Endothelial cell of umbilical vein (primary cell): ENCODE results near the gene KCNC1. TPM values are rescaled to one million over a fixed set of nuclear protein-coding genes. Genes with fewer than 3 reads are reported as not detected.

ENCODE experiments used
- BruUV-seq: library from RNA; stranded (reverse); fragments of 400-500 nt; replicated peaks from 2 replicates; lab custom pipeline; 2021; lab: Mats Ljungman, UMichigan
- CTCF ChIA-PET: fragments of 300-600, 350-600 bp; sonication (Branson Sonifier 250); formaldehyde crosslinking; loops from one replicate; lab custom pipeline; 2021; ENCODE audit warnings: antibody characterized with exemption, inconsistent platforms; lab: Charles Lee
- POLR2A ChIA-PET: fragments of 300-600, 350-600 bp; sonication (Branson Sonifier 250); formaldehyde crosslinking; loops from one replicate; lab custom pipeline; 2021; ENCODE audit warnings: antibody characterized with exemption, inconsistent platforms; lab: Charles Lee
- DNase-seq: peaks from one replicate; pipeline ENCODE4 v3.0.0-alpha.2; 2011; ENCODE audit warnings: low read depth, low spot score
- FAIRE-seq: peaks from 2 replicates; lab custom pipeline; 2011; peaks lifted over from hg19 to GRCh38; lab: Jason Lieb, UNC
- H2AFZ ChIP-seq: 2 replicates; pipeline ENCODE4 v1.6.0; 2012; ENCODE audit warnings: low read depth, low read length, control low read depth, inconsistent platforms
- H3K27ac ChIP-seq: 2 replicates; pipeline ENCODE4 v1.5.1; 2011; ENCODE audit warnings: low read depth, mild to moderate bottlenecking, control low read depth, low read length, moderate library complexity; ENCODE audit not compliant: insufficient read depth
- H3K27me3 ChIP-seq, 2 experiments: 2 replicates each; pipeline versions ENCODE4 v1.6.0 to v1.6.1; 2011; ENCODE audit warnings: low read length in 2 of 2, mixed read lengths in 1 of 2; ENCODE audit not compliant: control insufficient read depth in 2 of 2, insufficient read depth in 2 of 2
- H3K36me3 ChIP-seq, 2 experiments: 2 replicates in 1 of 2; 3 replicates in 1 of 2; pipeline ENCODE4 v1.5.1; 2011; ENCODE audit warnings: low read length in 2 of 2, mild to moderate bottlenecking in 1 of 2, moderate library complexity in 1 of 2; ENCODE audit not compliant: control insufficient read depth in 2 of 2, insufficient read depth in 2 of 2; ENCODE audit errors: extremely low read depth in 1 of 2
- H3K4me1 ChIP-seq: 3 replicates; pipeline ENCODE4 v1.5.1; 2011; ENCODE audit warnings: mild to moderate bottlenecking, low read length; ENCODE audit not compliant: control insufficient read depth, insufficient read depth; ENCODE audit errors: extremely low read depth
- H3K4me2 ChIP-seq: 2 replicates; pipeline ENCODE4 v1.6.1; 2011; ENCODE audit warnings: low read length, control low read depth, mixed read lengths; ENCODE audit not compliant: insufficient read depth
- H3K4me3 ChIP-seq, 3 experiments: fragments of 200-600 bp in 1 of 3; sonication (generic), shearing (Covaris generic) in 1 of 3; replicated peaks in 1 of 3; 2 replicates each; pipeline ENCODE4 v1.5.1; 2011 to 2016; ENCODE audit warnings: control low read depth in 3 of 3, low read length in 3 of 3, mild to moderate bottlenecking in 2 of 3, inconsistent platforms in 1 of 3, low read depth in 1 of 3, moderate library complexity in 1 of 3; ENCODE audit not compliant: insufficient read depth in 1 of 3
- H3K79me2 ChIP-seq: 2 replicates; pipeline ENCODE4 v1.6.0; 2012; ENCODE audit warnings: low read length, inconsistent platforms; ENCODE audit not compliant: control insufficient read depth, insufficient read depth
- H3K9ac ChIP-seq: replicated peaks from 2 replicates; pipeline ENCODE3; 2011; ENCODE audit warnings: low read length, control low read depth; ENCODE audit not compliant: insufficient read depth; ENCODE audit errors: extremely low read depth
- H3K9me1 ChIP-seq: replicated peaks from 3 replicates; pipeline ENCODE4 v1.6.0; 2011; ENCODE audit warnings: mild to moderate bottlenecking, low read length; ENCODE audit not compliant: control insufficient read depth, insufficient read depth; ENCODE audit errors: extremely low read depth
- H3K9me3 ChIP-seq: replicated peaks from 2 replicates; pipeline ENCODE4 v1.5.1; 2012; ENCODE audit warnings: low read length, inconsistent platforms; ENCODE audit not compliant: control insufficient read depth, insufficient read depth
- H4K20me1 ChIP-seq: replicated peaks from 2 replicates; pipeline ENCODE3; 2011; ENCODE audit warnings: mild to moderate bottlenecking, low read length; ENCODE audit not compliant: control insufficient read depth, insufficient read depth; ENCODE audit errors: extremely low read depth
- CTCF ChIP-seq, 2 donors: IDR thresholded peaks; 1 replicate in 1 of 2; 2 replicates in 1 of 2; pipeline ENCODE4 v1.5.1; 2011; ENCODE audit warnings: low read length in 2 of 2, mild to moderate bottlenecking in 2 of 2, moderate library complexity in 2 of 2, control low read depth in 1 of 2, inconsistent platforms in 1 of 2, low read depth in 1 of 2; ENCODE audit not compliant: insufficient read depth in 1 of 2; ENCODE audit errors: extremely low read depth in 1 of 2
- EZH2 ChIP-seq: IDR thresholded peaks from 2 replicates; pipeline ENCODE4 v1.6.1; 2012; ENCODE audit warnings: borderline replicate concordance, low read depth, mild to moderate bottlenecking, moderate library complexity, low read length, inconsistent platforms; ENCODE audit not compliant: severe bottlenecking
- FOS ChIP-seq: IDR thresholded peaks from 2 replicates; pipeline ENCODE4 v1.6.1; 2011; ENCODE audit warnings: mild to moderate bottlenecking, low read length, moderate library complexity, borderline replicate concordance; ENCODE audit not compliant: insufficient read depth
- GATA2 ChIP-seq: IDR thresholded peaks from 2 replicates; pipeline ENCODE4 v1.7.0; 2011; ENCODE audit warnings: low read depth, mild to moderate bottlenecking, moderate library complexity, mixed read lengths, low read length; ENCODE audit not compliant: insufficient read length, insufficient read depth
- JUN ChIP-seq: IDR thresholded peaks from 2 replicates; pipeline ENCODE4 v1.6.1; 2011; ENCODE audit warnings: borderline replicate concordance, low read depth; ENCODE audit not compliant: insufficient read length, insufficient read depth
- MYC ChIP-seq: IDR thresholded peaks from one replicate; pipeline ENCODE4 v1.6.1; 2011; ENCODE audit warnings: mild to moderate bottlenecking, low read depth, low read length
- POLR2A ChIP-seq: IDR thresholded peaks from 2 replicates; pipeline ENCODE4 v1.6.1; 2012; ENCODE audit warnings: low read depth, mild to moderate bottlenecking, control low read depth, low read length
- POLR2AphosphoS5 ChIP-seq: IDR thresholded peaks from 2 replicates; pipeline ENCODE4 v1.6.1; 2012; ENCODE audit warnings: low read depth, mild to moderate bottlenecking, control low read depth, low read length, moderate library complexity; ENCODE audit not compliant: insufficient read depth
- dilution Hi-C: fragments of 300-500 bp; cut with MboI; formaldehyde crosslinking; loops from one replicate; pipeline ENCODE4 v1.15.0; 2019; ENCODE audit warnings: low sequenced_read_pairs; ENCODE audit not compliant: extremely low pct_ligation_motif_present
- intact Hi-C: fragments of 100-400 bp; cut with micrococcal nuclease; formaldehyde crosslinking; loops from one replicate; pipeline ENCODE4 v1.10.0; 2022
- polyA plus RNA-seq, 4 experiments: library from polyadenylated mRNA; depleted of rRNA in 3 of 4; stranded (reverse) in 3 of 4; unstranded in 1 of 4; fragments of >200 nt; gene quantifications; 2 replicates each; pipeline versions ENCODE4 v1.2.1 to v1.2.3, GENCODE V29; 2011 to 2012; ENCODE audit warnings: missing spikeins in 1 of 4
- total RNA-seq: library from RNA; stranded (reverse); gene quantifications from 2 replicates; pipeline ENCODE4 v1.2.3, GENCODE V29; 2021
- TF ChIP-seq, protein P1 (sequence below): IDR thresholded peaks from 2 replicates; pipeline ENCODE4 v1.6.1; 2011; ENCODE audit not compliant: insufficient read depth, insufficient read length

Gene KCNC1
- total and polyA plus RNA-seq, 2 donors (not counting 3 experiments of a cell fraction or from before 2014, with no cell fraction given), result not detected

GRCh38 chr11:17766590-17766989, 32.0 kb downstream of the KCNC1 start:
- no peak for FAIRE-seq
- H4K20me1 ChIP-seq, result no peaks in the 10 kb centered on the region
- no peak overlapping the region for H3K4me2 ChIP-seq
- no peak overlapping the region for H3K27ac ChIP-seq
- no peak for DNase-seq
- H3K27me3 ChIP-seq, result no peaks in the 10 kb centered on the region
- dilution Hi-C loops (no loop called here), intact Hi-C loops (no loop called here)
- no peak overlapping the region for H3K9ac ChIP-seq
- no peaks in the 10 kb centered on the region for H3K9me1 ChIP-seq
- H3K9me3 ChIP-seq, result no peaks in the 10 kb centered on the region
- no peaks in the 10 kb centered on the region for H3K79me2 ChIP-seq
- TF ChIP-seq FOS, result no peak
- TF ChIP-seq EZH2, result no peak
- no peak for TF ChIP-seq MYC
- no peak for TF ChIP-seq POLR2AphosphoS5
- TF ChIP-seq, protein P1, sequence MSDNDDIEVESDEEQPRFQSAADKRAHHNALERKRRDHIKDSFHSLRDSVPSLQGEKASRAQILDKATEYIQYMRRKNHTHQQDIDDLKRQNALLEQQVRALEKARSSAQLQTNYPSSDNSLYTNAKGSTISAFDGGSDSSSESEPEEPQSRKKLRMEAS, result no peak
- TF ChIP-seq GATA2, result no peak
- no peak for TF ChIP-seq CTCF (IDR thresholded peaks at IDR 0.05; ENCODE audit: extremely low read depth in 1 of 2, insufficient read depth in 1 of 2, low read depth in 1 of 2, low read length in 2 of 2)
- TF ChIP-seq POLR2A, result no peak
- TF ChIP-seq JUN, result no peak
- ChIA-PET CTCF (interaction anchor here (0.7 to 4.0 kb wide), 11 partner anchors 13 to 226 kb away, joined by 3 to 19 read pairs (median 4); no protein-coding TSS in a partner anchor), POLR2A (no interaction called here)
- no peaks in the 10 kb centered on the region for H3K36me3 ChIP-seq
- H3K4me3 ChIP-seq, result no peak overlapping the region
- no TSS peak for BruUV-seq
- H3K4me1 ChIP-seq, result no peaks in the 10 kb centered on the region
- no peak overlapping the region for H2AFZ ChIP-seq
